ENCODE measurements around the gene TMTC3.

GRCh38 chr12:88122666-88123065, 19.4 kb upstream of the TMTC3 start:
- TF ChIP-seq ZNF274 (IDR thresholded peaks at IDR 0.05; ENCODE audit: low read depth, low read length): no peak
- no peak for TF ChIP-seq YY1 (IDR thresholded peaks at IDR 0.05; ENCODE audit: insufficient read depth, insufficient read length)
- TF ChIP-seq SUZ12 (IDR thresholded peaks at IDR 0.05; ENCODE audit: extremely low read depth, insufficient read depth, insufficient read length): no peak
